Activated CD4-positive, alpha-beta memory T cell treated with anti-CD3 and anti-CD28 coated beads for 36 hours (primary cell): ENCODE results near the gene KLC1. TPM values are rescaled to one million over a fixed set of nuclear protein-coding genes. Genes with fewer than 3 reads are reported as not detected.
"Not testable (repeated sequence)": the region's sequence is repeated elsewhere in the genome, so short reads cannot be mapped to it uniquely, and the experiment has no call there.

Source experiments
- CTCF ChIA-PET: fragments of 350-600 bp; sonication (Branson Sonifier 250); formaldehyde crosslinking; loops from one replicate; lab custom pipeline; 2021; ENCODE audit warnings: antibody characterized with exemption, inconsistent platforms; lab: Charles Lee
- POLR2A ChIA-PET: fragments of 350-600 bp; sonication (Branson Sonifier 250); formaldehyde crosslinking; loops from one replicate; lab custom pipeline; 2021; ENCODE audit warnings: antibody characterized with exemption; lab: Charles Lee
- DNase-seq: peaks from one replicate; pipeline ENCODE4 v3.0.0-alpha.2; 2020
- H3K27ac Mint-ChIP-seq: one replicate; pipeline ENCODE4 v1.8.0; 2021; ENCODE audit warnings: mixed read lengths
- H3K27me3 Mint-ChIP-seq: one replicate; pipeline ENCODE4 v1.8.0; 2021; ENCODE audit warnings: mixed read lengths
- H3K36me3 Mint-ChIP-seq: one replicate; pipeline ENCODE4 v1.8.0; 2021; ENCODE audit warnings: mixed read lengths
- H3K4me1 Mint-ChIP-seq: one replicate; pipeline ENCODE4 v1.8.0; 2021; ENCODE audit warnings: low read depth, mixed read lengths
- H3K4me3 Mint-ChIP-seq: one replicate; pipeline ENCODE4 v1.8.0; 2021; ENCODE audit warnings: mild to moderate bottlenecking, mixed read lengths
- H3K9me3 Mint-ChIP-seq: one replicate; pipeline ENCODE4 v1.8.0; 2021; ENCODE audit warnings: mixed read lengths
- intact Hi-C: fragments of 100-400 bp; cut with micrococcal nuclease; formaldehyde crosslinking; loops from one replicate; pipeline ENCODE4 v1.15.1; 2023
- total RNA-seq, 2 experiments: library from RNA; stranded (reverse); gene quantifications; one replicate each; pipeline ENCODE4 v1.2.3, GENCODE V29; 2021

Gene KLC1
- total RNA-seq, 2 experiments from 2014 or later: 119 to 130 TPM

- H3K4me3 Mint-ChIP-seq, H3K36me3 Mint-ChIP-seq, DNase-seq, H3K27me3 Mint-ChIP-seq, intact Hi-C loops, POLR2A ChIA-PET, CTCF ChIA-PET, H3K27ac Mint-ChIP-seq: not testable (repeated sequence)
- peaks cover 11% of the 10 kb centered on the region for H3K9me3 Mint-ChIP-seq
- H3K4me1 Mint-ChIP-seq: peaks cover 16% of the 10 kb centered on the region
These were observed 19.9 kb upstream of the KLC1 start for GRCh38 chr14:103609081-103609480.

- ChIA-PET POLR2A (no interaction called here), CTCF (no interaction called here)
- H3K4me3 Mint-ChIP-seq: no peak overlapping the region
- peaks cover 16% of the 10 kb centered on the region for H3K4me1 Mint-ChIP-seq
- no peak for DNase-seq
- intact Hi-C loops: no loop called here
- H3K27ac Mint-ChIP-seq: no peak overlapping the region
- H3K36me3 Mint-ChIP-seq: peaks cover 7% of the 10 kb centered on the region
- peaks cover 11% of the 10 kb centered on the region for H3K9me3 Mint-ChIP-seq
- peaks cover 4% of the 10 kb centered on the region for H3K27me3 Mint-ChIP-seq
These were observed 17.8 kb upstream of the KLC1 start for GRCh38 chr14:103611215-103611614.

- Mint-ChIP-seq H3K27me3 (peaks cover 4% of the 10 kb centered on the region), H3K4me3 (no peak overlapping the region), H3K36me3 (peaks cover 7% of the 10 kb centered on the region), H3K9me3 (peaks cover 11% of the 10 kb centered on the region), H3K27ac (no peak overlapping the region), H3K4me1 (no peaks in the 10 kb centered on the region)
- POLR2A ChIA-PET: no interaction called here
- intact Hi-C loops: no loop called here
- no peak for DNase-seq
- CTCF ChIA-PET: no interaction called here
These were observed 15.5 kb upstream of the KLC1 start for GRCh38 chr14:103613517-103613916.

- no peaks in the 10 kb centered on the region for H3K9me3 Mint-ChIP-seq
- no peak overlapping the region for H3K4me3 Mint-ChIP-seq
- H3K27ac Mint-ChIP-seq: no peak overlapping the region
- POLR2A ChIA-PET: no interaction called here
- intact Hi-C loops: no loop called here
- CTCF ChIA-PET: interaction anchor here (0.6 kb wide), 1 partner anchor 61 kb away, joined by 3 read pairs; no protein-coding TSS in a partner anchor
- DNase-seq: no peak
- H3K36me3 Mint-ChIP-seq: no peaks in the 10 kb centered on the region
- H3K4me1 Mint-ChIP-seq: no peaks in the 10 kb centered on the region
- no peaks in the 10 kb centered on the region for H3K27me3 Mint-ChIP-seq
These were observed 12.2 kb upstream of the KLC1 start for GRCh38 chr14:103616635-103617300.

- Mint-ChIP-seq H3K9me3 (no peaks in the 10 kb centered on the region), H3K27ac (no peak overlapping the region), H3K4me1 (no peaks in the 10 kb centered on the region), H3K4me3 (no peak overlapping the region), H3K27me3 (no peaks in the 10 kb centered on the region), H3K36me3 (no peaks in the 10 kb centered on the region)
- CTCF ChIA-PET: no interaction called here
- intact Hi-C loops: no loop called here
- DNase-seq: no peak
- POLR2A ChIA-PET: no interaction called here
These were observed 10.0 kb upstream of the KLC1 start for GRCh38 chr14:103619057-103619456.

GRCh38 chr14:103621860-103622259 lies 7.2 kb upstream of the KLC1 start:
- H3K4me3 Mint-ChIP-seq: no peak overlapping the region
- H3K27ac Mint-ChIP-seq: no peak overlapping the region
- intact Hi-C loops: no loop called here
- no peaks in the 10 kb centered on the region for H3K9me3 Mint-ChIP-seq
- H3K4me1 Mint-ChIP-seq: peaks cover 11% of the 10 kb centered on the region
- H3K36me3 Mint-ChIP-seq: no peaks in the 10 kb centered on the region
- ChIA-PET CTCF (no interaction called here), POLR2A (no interaction called here)
- no peak for DNase-seq
- H3K27me3 Mint-ChIP-seq: no peaks in the 10 kb centered on the region

GRCh38 chr14:103623308-103623707 lies 5.7 kb upstream of the KLC1 start:
- ChIA-PET CTCF (no interaction called here), POLR2A (no interaction called here)
- intact Hi-C loops: no loop called here
- Mint-ChIP-seq H3K9me3 (no peaks in the 10 kb centered on the region), H3K27me3 (no peaks in the 10 kb centered on the region), H3K36me3 (no peaks in the 10 kb centered on the region), H3K27ac (no peak overlapping the region), H3K4me3 (no peak overlapping the region), H3K4me1 (peaks cover 15% of the 10 kb centered on the region)
- no peak for DNase-seq

- intact Hi-C loops: no loop called here
- CTCF ChIA-PET: no interaction called here
- H3K27ac Mint-ChIP-seq: no peak overlapping the region
- no peaks in the 10 kb centered on the region for H3K27me3 Mint-ChIP-seq
- H3K36me3 Mint-ChIP-seq: no peaks in the 10 kb centered on the region
- no peaks in the 10 kb centered on the region for H3K9me3 Mint-ChIP-seq
- no peak overlapping the region for H3K4me3 Mint-ChIP-seq
- no peak for DNase-seq
- H3K4me1 Mint-ChIP-seq: peaks cover 15% of the 10 kb centered on the region
- POLR2A ChIA-PET: no interaction called here
These were observed 5.0 kb upstream of the KLC1 start for GRCh38 chr14:103623883-103624482.

- Mint-ChIP-seq H3K9me3 (no peaks in the 10 kb centered on the region), H3K4me3 (no peak overlapping the region), H3K36me3 (no peaks in the 10 kb centered on the region), H3K4me1 (peaks cover 16% of the 10 kb centered on the region), H3K27ac (peak overlapping the region; percentile 56), H3K27me3 (no peaks in the 10 kb centered on the region)
- CTCF ChIA-PET: interaction anchor here (0.6 kb wide), 1 partner anchor 11 kb away, joined by 3 read pairs; no protein-coding TSS in a partner anchor
- DNase-seq: peak; percentile 53
- POLR2A ChIA-PET: no interaction called here
- intact Hi-C loops: loop anchor here (1.0 kb wide), 1 partner anchor 63 kb away; the partner anchor contains the start of genes BAG5 and COA8
These were observed 4.2 kb upstream of the KLC1 start for GRCh38 chr14:103624860-103625259.

- H3K36me3 Mint-ChIP-seq: no peaks in the 10 kb centered on the region
- ChIA-PET CTCF (no interaction called here), POLR2A (no interaction called here)
- H3K4me1 Mint-ChIP-seq: peaks cover 20% of the 10 kb centered on the region
- H3K27ac Mint-ChIP-seq: peak overlapping the region; percentile 56
- DNase-seq: peak; percentile 62
- no peaks in the 10 kb centered on the region for H3K27me3 Mint-ChIP-seq
- no peaks in the 10 kb centered on the region for H3K9me3 Mint-ChIP-seq
- intact Hi-C loops: loop anchor here (1.0 kb wide), 1 partner anchor 63 kb away; the partner anchor contains the start of genes BAG5 and COA8
- H3K4me3 Mint-ChIP-seq: peak overlapping the region; percentile 14
These were observed 3.5 kb upstream of the KLC1 start for GRCh38 chr14:103625356-103626095.

- H3K9me3 Mint-ChIP-seq: no peaks in the 10 kb centered on the region
- H3K27ac Mint-ChIP-seq: no peak overlapping the region
- no peaks in the 10 kb centered on the region for H3K36me3 Mint-ChIP-seq
- H3K4me3 Mint-ChIP-seq: no peak overlapping the region
- DNase-seq: peak; percentile 10
- POLR2A ChIA-PET: no interaction called here
- H3K27me3 Mint-ChIP-seq: no peaks in the 10 kb centered on the region
- peaks cover 24% of the 10 kb centered on the region for H3K4me1 Mint-ChIP-seq
- intact Hi-C loops: no loop called here
- CTCF ChIA-PET: no interaction called here
These were observed 2.7 kb upstream of the KLC1 start for GRCh38 chr14:103626146-103626850.
